Mammary epithelial cell (primary cell): Measurements from ENCODE around the gene RPS18.

Source experiments
- EZH2 ChIP-seq: IDR thresholded peaks from 2 replicates; pipeline ENCODE4 v1.6.1; 2012; ENCODE audit warnings: low read length, inconsistent platforms, borderline replicate concordance
- TF ChIP-seq, protein P1 (sequence below), 2 donors: IDR thresholded peaks in 1 of 2; conservative IDR thresholded peaks in 1 of 2; 2 replicates each; pipeline ENCODE4 v1.5.1; 2011 to 2012; ENCODE audit warnings: inconsistent platforms in 2 of 2, low read length in 2 of 2, mild to moderate bottlenecking in 2 of 2, control low read depth in 1 of 2, low read depth in 1 of 2; ENCODE audit not compliant: insufficient read depth in 1 of 2; ENCODE audit errors: extremely low read depth in 1 of 2

GRCh38 chr6:33295621-33296369 is 23.9 kb downstream of the RPS18 start:
- TF ChIP-seq, protein P1, sequence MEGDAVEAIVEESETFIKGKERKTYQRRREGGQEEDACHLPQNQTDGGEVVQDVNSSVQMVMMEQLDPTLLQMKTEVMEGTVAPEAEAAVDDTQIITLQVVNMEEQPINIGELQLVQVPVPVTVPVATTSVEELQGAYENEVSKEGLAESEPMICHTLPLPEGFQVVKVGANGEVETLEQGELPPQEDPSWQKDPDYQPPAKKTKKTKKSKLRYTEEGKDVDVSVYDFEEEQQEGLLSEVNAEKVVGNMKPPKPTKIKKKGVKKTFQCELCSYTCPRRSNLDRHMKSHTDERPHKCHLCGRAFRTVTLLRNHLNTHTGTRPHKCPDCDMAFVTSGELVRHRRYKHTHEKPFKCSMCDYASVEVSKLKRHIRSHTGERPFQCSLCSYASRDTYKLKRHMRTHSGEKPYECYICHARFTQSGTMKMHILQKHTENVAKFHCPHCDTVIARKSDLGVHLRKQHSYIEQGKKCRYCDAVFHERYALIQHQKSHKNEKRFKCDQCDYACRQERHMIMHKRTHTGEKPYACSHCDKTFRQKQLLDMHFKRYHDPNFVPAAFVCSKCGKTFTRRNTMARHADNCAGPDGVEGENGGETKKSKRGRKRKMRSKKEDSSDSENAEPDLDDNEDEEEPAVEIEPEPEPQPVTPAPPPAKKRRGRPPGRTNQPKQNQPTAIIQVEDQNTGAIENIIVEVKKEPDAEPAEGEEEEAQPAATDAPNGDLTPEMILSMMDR (conservative IDR thresholded peaks at IDR 0.05 in 1 of 2, IDR thresholded peaks at IDR 0.05 in 1 of 2; ENCODE audit: extremely low read depth in 1 of 2, insufficient read depth in 1 of 2, low read depth in 1 of 2, low read length in 2 of 2) = no peak
- no peak for TF ChIP-seq EZH2
